GM18867 (cell line): Measurements from ENCODE around the gene DOCK7.
"Not testable (repeated sequence)": the region's sequence is repeated elsewhere in the genome, so short reads cannot be mapped to it uniquely, and the experiment has no call there.

Source experiments
- ATAC-seq: cut with Tn5 transposase; IDR thresholded peaks from one replicate; pipeline ENCODE4 v1.9.1; 2021; ENCODE audit warnings: mild to moderate bottlenecking, moderate library complexity; ENCODE audit not compliant: unreplicated experiment

Gene DOCK7

DNA sequence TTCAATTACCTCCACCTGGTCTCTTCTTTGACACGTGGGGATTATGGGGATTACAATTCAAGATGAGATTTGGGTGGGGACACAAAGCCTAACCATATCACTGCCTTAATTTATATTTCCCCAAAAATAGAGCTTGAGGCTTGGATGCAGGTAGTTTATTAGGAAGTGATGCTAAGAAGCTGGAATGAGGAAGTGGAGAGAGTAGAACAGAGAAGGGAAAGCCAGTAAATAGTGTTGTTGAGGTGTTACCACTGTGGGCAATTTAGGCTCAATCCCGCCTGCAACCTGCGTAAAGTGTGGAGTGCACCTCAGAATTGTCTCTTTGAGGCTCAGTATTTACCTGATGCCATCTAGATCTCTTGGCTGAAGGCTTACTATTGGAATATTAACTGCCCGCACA, 4.9 kb upstream of the DOCK7 start:
- no peak for ATAC-seq

- no peak for ATAC-seq
These were observed 3.1 kb upstream of the DOCK7 start for GRCh38 chr1:62691062-62691844.

DNA sequence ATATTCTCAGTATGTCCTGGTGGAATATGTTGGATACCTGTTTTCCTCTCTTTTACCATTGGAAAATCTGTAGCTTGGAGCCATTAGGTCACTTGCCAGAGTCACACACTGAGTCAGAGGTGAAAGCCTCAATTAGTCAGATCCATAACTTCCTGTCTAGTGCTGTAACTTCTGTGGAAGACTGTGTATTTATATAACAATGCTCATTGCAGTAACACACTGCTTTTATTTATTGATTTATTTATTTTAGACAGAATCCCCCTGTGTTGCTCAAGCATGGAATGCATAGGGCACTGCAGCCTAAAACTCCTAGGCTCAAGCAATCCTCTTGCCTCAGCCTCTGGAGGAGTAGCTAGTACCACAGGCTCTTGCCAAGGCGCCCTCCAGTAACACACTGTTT, 1.3 kb upstream of the DOCK7 start:
- no peak for ATAC-seq

GRCh38 chr1:62688687-62689085, 500 bp upstream of the DOCK7 start:
- ATAC-seq = peak; percentile 13

DNA sequence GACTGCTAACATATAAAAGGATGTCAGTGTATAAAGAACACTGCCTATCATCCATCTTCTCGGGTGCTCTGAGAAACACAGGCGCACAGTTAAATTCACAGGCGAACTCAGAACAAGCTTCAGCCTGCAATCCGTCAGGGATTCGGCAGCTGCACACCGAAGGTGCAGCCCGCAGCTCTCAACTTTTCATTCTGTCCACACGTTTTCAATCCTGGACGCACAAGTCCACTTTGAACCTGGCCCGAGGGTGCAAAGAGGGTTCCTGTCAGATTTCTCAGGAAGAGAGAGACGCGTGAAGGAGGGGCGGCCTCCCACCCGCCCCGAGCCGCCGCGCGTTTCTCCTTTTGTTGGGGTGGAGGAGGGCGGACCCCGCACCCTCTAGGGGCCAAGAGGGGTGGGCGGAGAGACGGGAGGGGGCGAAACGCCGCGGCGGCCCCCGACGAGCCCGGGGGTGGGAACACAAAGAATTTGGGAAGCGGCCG, 724 bp downstream of the DOCK7 start:
- peak; percentile 44 for ATAC-seq

GRCh38 chr1:62686822-62687221, 1.4 kb downstream of the DOCK7 start:
- ATAC-seq = no peak

GRCh38 chr1:62685431-62685859, 2.7 kb downstream of the DOCK7 start:
- no peak for ATAC-seq

- ATAC-seq = no peak
These were observed 5.7 kb downstream of the DOCK7 start for GRCh38 chr1:62682531-62682930.

GRCh38 chr1:62680992-62681391, 7.2 kb downstream of the DOCK7 start:
- ATAC-seq = not testable (repeated sequence)

DNA sequence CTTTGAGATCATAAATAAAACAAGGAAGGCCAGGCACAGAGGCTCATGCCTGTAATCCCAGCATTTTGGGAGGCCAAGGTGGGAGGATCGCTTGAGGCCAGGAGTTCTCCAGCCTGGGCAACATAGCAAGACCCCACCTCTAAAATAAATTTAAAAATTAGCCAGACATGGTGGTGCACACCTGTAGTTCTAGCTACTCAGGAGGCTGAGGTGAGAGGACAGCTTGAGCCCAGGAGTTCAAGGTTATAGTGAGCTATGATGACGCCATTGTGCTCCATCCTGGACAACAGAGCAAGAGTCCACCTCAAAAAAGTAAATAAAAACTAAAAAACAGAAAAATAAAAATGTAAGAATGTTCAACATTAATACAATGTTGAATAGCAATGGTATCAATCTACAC, 10.4 kb downstream of the DOCK7 start:
- not testable (repeated sequence) for ATAC-seq

GRCh38 chr1:62676611-62677356, 11.4 kb downstream of the DOCK7 start:
- ATAC-seq = no peak

GRCh38 chr1:62673629-62674028, 14.6 kb downstream of the DOCK7 start:
- no peak for ATAC-seq

GRCh38 chr1:62672029-62672428, 16.2 kb downstream of the DOCK7 start:
- no peak for ATAC-seq

DNA sequence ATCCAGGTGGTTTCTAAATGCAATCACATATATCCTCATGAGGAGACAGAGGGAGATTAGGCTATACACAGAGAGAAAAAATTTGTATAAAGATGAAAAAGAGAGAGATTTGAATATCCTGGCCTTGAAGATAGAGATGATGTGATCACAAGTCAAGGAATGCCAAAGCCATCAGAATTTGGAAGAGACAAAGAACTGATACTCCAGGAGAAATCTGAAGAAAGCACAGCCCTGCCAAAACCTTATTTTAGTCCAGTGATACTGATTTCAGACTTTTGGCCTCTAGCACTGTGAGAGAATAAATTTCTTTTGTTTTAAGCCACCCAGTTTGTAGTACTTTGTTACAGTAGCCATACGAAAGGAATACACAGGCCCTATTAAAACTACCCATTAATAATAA, 33.4 kb downstream of the DOCK7 start:
- ATAC-seq = no peak

DNA sequence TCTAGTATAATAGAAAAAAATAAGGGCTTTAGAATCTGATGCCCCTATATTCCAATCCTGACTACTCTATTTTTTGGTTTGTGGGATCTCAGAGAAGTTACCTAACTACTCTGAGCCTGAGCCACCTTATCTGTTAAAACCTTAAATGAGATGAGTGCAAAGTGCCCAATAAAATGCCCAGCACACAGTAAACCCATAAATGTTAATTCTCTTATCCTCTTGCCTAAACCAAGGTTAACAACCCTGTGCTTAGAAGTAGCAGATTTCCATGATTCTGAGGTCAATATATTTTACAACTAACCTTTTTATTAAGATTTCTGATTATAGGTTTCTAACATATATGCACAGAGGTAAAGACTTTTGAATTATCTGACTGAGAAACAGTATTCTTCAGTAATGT, 35.8 kb downstream of the DOCK7 start:
- ATAC-seq = no peak

- ATAC-seq = no peak
These were observed 44.9 kb downstream of the DOCK7 start for GRCh38 chr1:62643283-62643682.

DNA sequence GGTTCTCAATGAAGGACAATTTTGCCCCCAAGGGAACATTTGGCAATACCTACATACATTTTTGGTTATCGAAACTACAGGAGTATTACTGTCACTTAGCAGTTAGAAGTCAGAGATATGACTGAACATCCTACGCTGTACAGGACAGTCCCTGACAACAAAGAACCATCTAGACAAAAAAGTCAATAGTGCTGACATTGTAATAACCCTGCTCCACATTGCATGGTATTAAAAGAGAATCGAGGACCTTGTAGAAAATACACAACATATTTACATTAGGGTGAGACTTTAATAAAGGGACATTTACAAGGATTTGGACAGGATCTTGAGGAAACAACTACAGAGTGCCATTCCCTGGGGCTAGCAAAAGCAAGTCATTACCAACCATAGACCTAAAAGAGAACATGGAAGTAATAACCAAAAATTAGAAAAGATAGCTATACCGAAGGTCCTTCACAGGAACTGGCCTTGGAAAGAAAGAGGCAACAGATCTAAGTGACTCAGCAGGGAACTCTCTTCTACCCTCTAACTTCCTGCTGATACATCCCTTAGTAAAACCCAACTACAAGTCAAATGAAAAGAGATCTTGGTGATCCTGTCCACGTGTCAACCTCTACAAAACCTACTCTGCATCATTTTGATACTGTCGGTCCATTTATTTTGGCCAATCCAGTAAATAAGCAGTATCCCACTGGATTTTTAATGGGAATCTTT, 50.6 kb downstream of the DOCK7 start:
- ATAC-seq = no peak

DNA sequence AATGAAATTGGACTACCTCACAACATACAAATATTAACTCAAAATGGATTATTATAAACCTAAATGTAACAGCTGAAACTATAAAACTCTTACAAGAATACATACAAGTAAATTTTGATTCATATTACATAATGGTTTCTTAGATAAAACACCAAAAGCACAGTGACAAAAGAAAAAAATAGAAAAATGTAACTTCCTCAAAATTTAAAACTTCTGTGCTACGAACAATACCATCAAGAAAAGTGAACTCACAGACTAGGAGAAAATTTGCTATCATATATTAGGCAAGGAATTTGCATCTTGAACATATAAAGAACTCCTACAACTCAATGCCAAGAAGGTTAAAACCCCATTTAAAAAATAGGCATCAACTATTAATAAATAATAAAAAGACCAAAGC, 59.7 kb downstream of the DOCK7 start:
- no peak for ATAC-seq

DNA sequence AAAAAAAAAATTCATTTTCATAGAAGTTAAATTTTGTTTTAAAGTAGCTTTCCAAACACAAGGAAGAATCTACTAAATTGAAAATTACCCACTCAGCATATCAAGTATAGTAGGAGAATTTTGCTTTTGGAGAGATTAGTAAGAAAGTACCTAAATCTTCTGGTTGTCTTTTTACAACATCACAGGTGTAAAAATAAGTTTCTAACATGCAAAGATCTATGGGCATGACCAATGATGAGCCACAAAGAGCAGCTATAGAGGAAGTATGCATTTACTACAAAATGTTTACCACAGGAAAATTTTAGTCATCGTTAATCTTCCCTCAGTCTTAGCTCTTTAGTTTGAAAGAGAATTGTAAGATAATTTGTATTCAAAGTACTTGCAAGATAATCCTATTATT, 62.8 kb downstream of the DOCK7 start:
- ATAC-seq = peak; percentile 70

DNA sequence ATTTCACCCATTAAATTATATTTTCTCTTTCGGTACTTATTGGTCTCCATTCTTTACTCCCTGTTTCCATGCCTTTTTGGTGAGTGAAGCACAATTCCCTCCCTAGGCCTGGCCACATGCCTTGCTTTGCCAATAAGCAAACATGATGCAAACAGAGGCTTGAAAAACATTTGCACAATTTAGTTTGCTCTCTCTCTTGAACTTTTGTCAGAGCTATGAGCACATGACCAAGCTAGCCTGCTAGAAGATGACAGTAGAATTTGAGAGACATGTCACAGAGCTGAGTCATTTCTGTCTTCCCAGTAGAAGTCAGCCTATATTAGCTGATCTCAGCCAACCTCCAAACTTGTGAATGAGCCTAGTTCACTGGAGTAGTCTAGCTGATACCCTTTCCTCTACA, 66.3 kb downstream of the DOCK7 start:
- peak; percentile 96 for ATAC-seq

DNA sequence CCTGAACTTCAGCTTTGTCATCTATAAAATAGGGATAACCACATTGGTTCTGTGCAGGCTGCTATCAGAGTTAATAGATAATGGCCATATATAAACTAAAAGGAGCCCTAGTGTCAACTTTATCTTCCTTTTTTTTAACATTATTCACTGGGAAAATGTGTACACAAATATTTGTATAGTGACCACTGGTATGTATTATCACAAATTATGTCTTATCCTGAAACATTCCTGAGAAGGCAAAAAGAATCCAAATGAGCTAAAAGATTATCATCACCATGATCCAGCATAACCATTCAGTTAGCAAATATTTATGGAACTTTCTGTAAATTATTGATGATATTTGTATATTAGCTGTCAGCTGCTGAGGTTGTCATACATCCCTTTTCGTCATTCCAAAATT, 74.3 kb downstream of the DOCK7 start:
- ATAC-seq = no peak

DNA sequence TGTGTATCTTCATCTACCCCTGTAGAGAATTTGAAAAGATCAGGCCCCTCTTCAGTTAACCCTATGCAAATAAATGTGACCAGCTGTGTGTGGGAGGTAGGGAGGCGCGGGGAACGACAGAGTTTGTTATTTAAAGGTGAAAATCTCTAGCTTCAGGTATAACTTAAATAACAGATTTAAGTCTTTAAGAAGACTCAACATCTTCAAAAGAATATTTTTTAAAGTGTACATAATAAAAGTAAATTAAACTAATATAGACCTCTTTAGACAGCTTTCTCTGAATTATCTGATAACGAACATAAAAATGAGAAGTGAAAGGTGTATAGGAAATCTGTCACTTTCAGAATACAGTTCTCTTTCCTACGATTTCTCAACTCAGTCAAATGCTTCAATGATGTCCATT, 74.9 kb downstream of the DOCK7 start:
- peak; percentile 95 for ATAC-seq
